ENCODE data around the gene PNLDC1. TPM values are rescaled to one million over a fixed set of nuclear protein-coding genes. Genes with fewer than 3 reads are reported as not detected.

PNLDC1 gene, protein sequence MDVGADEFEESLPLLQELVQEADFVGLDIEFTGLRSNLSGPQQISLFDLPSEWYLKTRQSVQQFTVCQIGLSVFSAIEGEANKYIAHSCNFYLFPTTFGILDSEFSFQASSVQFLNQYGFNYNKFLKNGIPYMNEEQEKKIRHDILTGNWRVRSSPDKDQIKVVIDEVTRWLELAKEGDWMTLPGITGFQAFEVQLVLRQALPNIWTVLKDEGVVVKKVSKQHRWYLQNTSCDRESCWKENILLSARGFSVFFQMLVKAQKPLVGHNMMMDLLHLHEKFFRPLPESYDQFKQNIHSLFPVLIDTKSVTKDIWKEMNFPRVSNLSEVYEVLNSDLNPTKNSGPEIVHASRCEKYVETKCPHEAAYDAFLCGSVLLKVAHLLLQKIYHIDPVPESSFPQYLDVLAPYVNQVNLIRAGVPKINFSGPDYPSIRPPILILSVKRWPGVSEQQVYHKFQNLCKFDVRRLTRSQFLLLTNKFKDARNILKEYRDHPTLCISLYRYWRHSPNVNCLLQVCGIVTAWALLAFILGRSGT
- total RNA-seq = 0.18 and 0.86 TPM in 2 replicates

GRCh38 chr6:159800141-159800865 is at the start of gene PNLDC1:
Gene PNLDC1 (plus strand): TSS chr6:159800276. CDS start chr6:159800308, 32 bp downstream.

DNA sequence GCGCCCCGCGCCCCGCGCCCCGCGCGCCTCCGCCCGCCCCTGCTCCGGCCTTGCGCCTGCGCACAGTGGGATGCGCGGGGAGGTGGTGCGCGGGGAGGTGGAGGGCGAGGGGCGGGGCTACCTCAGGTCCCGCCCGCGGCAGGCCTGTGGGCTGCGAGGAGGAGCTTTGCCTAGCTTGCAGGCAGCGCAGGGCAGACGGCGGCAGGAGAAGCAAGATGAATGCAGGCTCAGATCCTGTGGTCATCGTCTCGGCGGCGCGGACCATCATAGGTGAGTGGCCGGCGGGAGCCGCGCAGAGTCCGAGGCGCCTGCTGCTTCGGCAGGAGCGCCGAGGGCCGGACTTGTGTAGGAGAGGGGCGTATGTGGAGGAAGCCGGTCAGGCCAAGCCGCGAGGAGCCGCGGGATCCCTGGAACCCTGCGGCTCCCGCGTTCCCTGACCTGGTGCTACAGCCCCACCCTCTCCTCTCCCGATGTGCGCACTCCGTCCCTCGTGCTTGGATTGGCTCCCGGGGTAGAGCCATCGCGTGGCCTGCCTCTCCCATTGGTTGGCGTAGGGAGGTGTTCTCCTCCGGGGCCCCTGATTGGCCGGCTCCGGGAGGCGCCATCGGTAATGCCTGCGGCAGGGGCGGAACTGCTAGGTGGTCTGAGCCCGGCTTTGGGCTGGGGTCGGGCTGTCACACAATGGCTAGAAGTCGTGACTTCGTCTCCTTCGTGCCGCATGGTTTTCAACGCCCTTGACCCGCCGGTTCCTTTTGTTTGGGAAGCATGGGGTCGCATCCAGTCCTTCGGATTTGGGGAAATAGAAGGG is 38.0 kb upstream of the PNLDC1 start, which contains the start of gene ACAT2:
Gene ACAT2 (plus strand): TSS at position 173 of the 808 bp plus-strand sequence. CDS start 43 bp downstream, at position 216.

GRCh38 chr6:159789377-159790148 is 10.5 kb upstream of the PNLDC1 start, which contains the start of gene TCP1:
Gene TCP1 (minus strand): TSS chr6:159789602. CDS start chr6:159789468, 134 bp downstream.

DNA sequence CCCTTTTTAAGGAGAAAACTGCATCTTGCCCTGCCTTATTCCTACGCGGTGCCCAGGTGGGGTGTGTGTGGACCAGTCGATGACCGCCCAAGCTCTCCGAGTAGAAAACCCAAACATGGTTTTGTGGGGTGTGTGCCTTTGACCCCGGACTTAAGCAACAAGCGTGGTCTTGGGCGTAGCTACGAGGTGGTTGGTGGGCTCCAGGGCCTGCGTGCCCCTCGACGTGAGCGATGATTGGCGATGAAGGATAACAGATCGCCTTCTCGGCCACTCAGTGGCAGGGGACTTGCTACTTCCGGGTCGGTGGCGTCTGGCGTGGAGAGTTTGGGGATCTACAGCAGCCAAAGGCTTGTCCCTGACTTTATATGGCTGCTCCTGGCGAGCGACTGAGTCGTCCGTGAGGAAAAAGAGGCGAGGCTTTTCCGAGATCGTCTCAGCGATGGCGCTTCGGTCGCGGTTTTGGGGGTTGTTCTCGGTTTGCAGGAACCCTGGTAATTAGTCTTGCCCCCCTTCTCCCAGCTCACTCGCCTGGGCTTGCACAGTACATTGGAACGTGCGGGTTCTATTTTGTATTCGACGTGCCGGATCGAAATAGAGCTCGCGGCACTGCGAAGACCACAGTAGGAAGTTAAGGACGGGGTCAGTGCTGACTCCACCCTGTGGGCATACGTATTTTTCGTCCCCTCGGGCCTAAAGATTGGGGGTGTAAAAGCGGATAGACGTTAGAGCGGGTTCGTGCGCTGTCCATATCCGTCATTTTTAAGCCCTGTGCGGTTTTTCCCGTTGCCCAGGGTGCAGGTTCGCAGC is 9.7 kb upstream of the PNLDC1 start, which contains the start of gene MRPL18:
Gene MRPL18 (plus strand): TSS at position 319 of the 807 bp plus-strand sequence. CDS start 121 bp downstream, at position 440.

Other genes starting within 250 kb of the PNLDC1 start
- 107 and 140 TPM in 2 replicates for gene SOD2, start 107.0 kb upstream of the PNLDC1 start, total RNA-seq
- gene WTAP, start 72.8 kb upstream of the PNLDC1 start, total RNA-seq = 52.3 and 55.4 TPM in 2 replicates
- 132 and 133 TPM in 2 replicates for gene ACAT2, start 38.2 kb upstream of the PNLDC1 start, total RNA-seq
- 296 and 298 TPM in 2 replicates for gene TCP1, start 10.7 kb upstream of the PNLDC1 start, total RNA-seq
- gene MRPL18, start 9.8 kb upstream of the PNLDC1 start, total RNA-seq = 122 and 129 TPM in 2 replicates
- not detected in 2 replicates for gene MAS1, start 90.7 kb downstream of the PNLDC1 start, total RNA-seq
- gene IGF2R, start 168.8 kb downstream of the PNLDC1 start, total RNA-seq = 38.1 and 46.1 TPM in 2 replicates